RWPE2 (cell line): ENCODE data around the gene RAB5B.

ENCODE experiments used
- ATAC-seq: fragments of 200-7000 bp; cut with Tn5 transposase; 3 replicates; pipeline ENCODE4 v1.9.1; 2021; ENCODE audit warnings: low read depth
- DNase-seq: peaks from one replicate; pipeline ENCODE4 v3.0.0-alpha.2; 2020; ENCODE audit warnings: low spot score
- H3K27ac ChIP-seq: fragments of 450-650 bp; 2 replicates; pipeline ENCODE4 v1.5.1; 2017; ENCODE audit warnings: mild to moderate bottlenecking; ENCODE audit not compliant: poor library complexity, severe bottlenecking
- H3K27me3 ChIP-seq: fragments of 250-450 bp; sonication (Bioruptor Pico); 2 replicates; pipeline ENCODE4 v1.5.1; 2021; ENCODE audit warnings: mild to moderate bottlenecking, moderate library complexity; ENCODE audit not compliant: insufficient read depth, poor library complexity, severe bottlenecking
- H3K36me3 ChIP-seq: fragments of 250-450 bp; sonication (Bioruptor Pico); 2 replicates; pipeline ENCODE4 v1.5.1; 2020; ENCODE audit warnings: low read depth, mild to moderate bottlenecking, moderate library complexity
- H3K4me1 ChIP-seq: fragments of 250-450 bp; sonication (Bioruptor Pico); 2 replicates; pipeline ENCODE4 v1.5.1; 2021; ENCODE audit warnings: mild to moderate bottlenecking, moderate library complexity; ENCODE audit not compliant: insufficient read depth, poor library complexity, severe bottlenecking
- H3K4me3 ChIP-seq: fragments of 250-450 bp; sonication (Bioruptor Pico); 2 replicates; pipeline ENCODE4 v1.5.1; 2021; ENCODE audit warnings: mild to moderate bottlenecking, moderate library complexity; ENCODE audit not compliant: severe bottlenecking
- H3K9me3 ChIP-seq: fragments of 250-450 bp; sonication (Bioruptor Pico); 2 replicates; pipeline ENCODE4 v1.5.1; 2021; ENCODE audit warnings: mild to moderate bottlenecking, moderate library complexity; ENCODE audit not compliant: severe bottlenecking
- CTCF ChIP-seq: fragments of 450-650 bp; IDR thresholded peaks from one replicate; pipeline ENCODE4 v1.5.1; 2017; ENCODE audit warnings: mild to moderate bottlenecking, moderate library complexity; ENCODE audit not compliant: poor library complexity, severe bottlenecking

RAB5B gene

GRCh38 chr12:55966408-55967281 lies 7.2 kb upstream of the RAB5B start, which contains the start of gene CDK2:
TSS of gene CDK2 (plus strand) at chr12:55966830. CDS start at chr12:55967009, 179 bp downstream.
- peak within 1 kb of the TSS; percentile 57 for H3K27ac ChIP-seq
- H3K9me3 ChIP-seq = no peaks in the 10 kb centered on the region
- peak within 1 kb of the TSS; percentile 92 for H3K4me3 ChIP-seq
- DNase-seq (peak; percentile 91), ATAC-seq (peak; percentile 85)
- H3K4me1 ChIP-seq = peaks cover 12% of the 10 kb centered on the region
- no peak for TF ChIP-seq CTCF
- peaks cover 31% of the 10 kb centered on the region for H3K36me3 ChIP-seq
- H3K27me3 ChIP-seq = no peaks in the 10 kb centered on the region

- H3K36me3 ChIP-seq = peaks cover 38% of the 10 kb centered on the region
- H3K9me3 ChIP-seq = no peaks in the 10 kb centered on the region
- no peak overlapping the region for H3K4me3 ChIP-seq
- no peak for ATAC-seq
- TF ChIP-seq CTCF = no peak
- H3K27me3 ChIP-seq = no peaks in the 10 kb centered on the region
- peaks cover 20% of the 10 kb centered on the region for H3K4me1 ChIP-seq
- no peak for DNase-seq
- peak overlapping the region; percentile 57 for H3K27ac ChIP-seq
Observed at GRCh38 chr12:55969356-55969755, 4.5 kb upstream of the RAB5B start.

- DNase-seq (no peak), ATAC-seq (no peak)
- Histone ChIP-seq H3K4me3 (no peak overlapping the region), H3K9me3 (no peaks in the 10 kb centered on the region), H3K36me3 (peaks cover 38% of the 10 kb centered on the region), H3K4me1 (peaks cover 20% of the 10 kb centered on the region), H3K27me3 (no peaks in the 10 kb centered on the region), H3K27ac (peak overlapping the region; percentile 86)
- no peak for TF ChIP-seq CTCF
Observed at GRCh38 chr12:55970775-55971174, 3.1 kb upstream of the RAB5B start.

DNA sequence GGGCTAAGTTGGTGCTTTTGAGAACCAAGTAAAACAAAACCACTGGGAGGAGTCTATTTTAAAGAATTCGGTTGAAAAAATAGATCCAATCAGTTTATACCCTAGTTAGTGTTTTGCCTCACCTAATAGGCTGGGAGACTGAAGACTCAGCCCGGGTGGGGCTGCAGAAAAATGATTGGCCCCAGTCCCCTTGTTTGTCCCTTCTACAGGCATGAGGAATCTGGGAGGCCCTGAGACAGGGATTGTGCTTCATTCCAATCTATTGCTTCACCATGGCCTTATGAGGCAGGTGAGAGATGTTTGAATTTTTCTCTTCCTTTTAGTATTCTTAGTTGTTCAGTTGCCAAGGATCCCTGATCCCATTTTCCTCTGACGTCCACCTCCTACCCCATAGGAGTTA lies 1.8 kb upstream of the RAB5B start:
- ATAC-seq (peak; percentile 12; the same call in 2 of the 3 replicates), DNase-seq (no peak)
- Histone ChIP-seq H3K9me3 (no peaks in the 10 kb centered on the region), H3K36me3 (peaks cover 45% of the 10 kb centered on the region), H3K4me3 (no peak overlapping the region), H3K27ac (peak overlapping the region; percentile 86), H3K27me3 (no peaks in the 10 kb centered on the region), H3K4me1 (peaks cover 15% of the 10 kb centered on the region)
- TF ChIP-seq CTCF = no peak

DNA sequence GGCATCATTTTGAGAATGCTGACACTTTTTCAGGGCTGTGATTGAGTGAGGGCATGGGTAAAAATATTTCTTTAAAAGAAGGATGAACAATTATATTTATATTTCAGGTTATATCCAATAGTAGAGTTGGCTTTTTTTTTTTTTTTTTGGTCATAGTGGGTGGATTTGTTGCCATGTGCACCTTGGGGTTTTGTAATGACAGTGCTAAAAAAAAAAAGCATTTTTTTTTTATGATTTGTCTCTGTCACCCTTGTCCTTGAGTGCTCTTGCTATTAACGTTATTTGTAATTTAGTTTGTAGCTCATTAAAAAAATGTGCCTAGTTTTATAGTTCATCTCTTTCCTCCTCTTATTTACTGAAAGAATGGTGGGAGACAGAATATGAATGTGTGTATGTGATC lies 1.4 kb upstream of the RAB5B start:
- Histone ChIP-seq H3K36me3 (peaks cover 47% of the 10 kb centered on the region), H3K4me1 (peaks cover 15% of the 10 kb centered on the region), H3K9me3 (no peaks in the 10 kb centered on the region), H3K27me3 (no peaks in the 10 kb centered on the region), H3K4me3 (peak overlapping the region; percentile 33), H3K27ac (peak overlapping the region; percentile 86)
- no peak for DNase-seq
- no peak for ATAC-seq
- no peak for TF ChIP-seq CTCF
